Measurements from ENCODE around the gene ARHGDIA.

GRCh38 chr17:81832608-81833159 is 38.5 kb downstream of the ARHGDIA start:
- TF ChIP-seq POLR2AphosphoS5 (IDR thresholded peaks at IDR 0.05; ENCODE audit: borderline replicate concordance, low read depth, low read length): no peak
- no peak for TF ChIP-seq EZH2 (IDR thresholded peaks at IDR 0.05)
